SK-N-SH (cell line): ENCODE data around the gene MMS19. TPM values are rescaled to one million over a fixed set of nuclear protein-coding genes. Genes with fewer than 3 reads are reported as not detected.

Experiments
- CTCF ChIA-PET: fragments of 300-600, 350-600 bp; formaldehyde crosslinking; extraction: SDS; loops from one replicate; lab custom pipeline; 2021; lab: Yijun Ruan, JAX
- POLR2A ChIA-PET: fragments of 350-600 bp; sonication (Branson Sonifier 250); formaldehyde crosslinking; extraction: SDS; loops from one replicate; lab custom pipeline; 2020; ENCODE audit warnings: antibody characterized with exemption, inconsistent platforms; lab: Yijun Ruan, JAX
- DNase-seq: peaks from one replicate; pipeline ENCODE4 v3.0.0; 2012
- H2AFZ ChIP-seq: fragments of 200-600 bp; sonication (generic); 2 replicates; pipeline ENCODE4 v1.8.1; 2016; ENCODE audit warnings: antibody characterized with exemption, mild to moderate bottlenecking, low read depth
- H3F3A ChIP-seq: fragments of 200-600 bp; sonication (generic); replicated peaks from 2 replicates; pipeline ENCODE3; 2016; ENCODE audit warnings: antibody characterized with exemption, mild to moderate bottlenecking; ENCODE audit not compliant: insufficient read depth
- H3K27ac ChIP-seq, 2 experiments: fragments of 200-500 bp in 1 of 2; fragments of 200-600 bp in 1 of 2; sonication (Bioruptor generic) in 1 of 2; sonication (generic), shearing (Covaris generic) in 1 of 2; 2 replicates each; pipeline versions ENCODE4 v1.5.1 to v1.6.1; 2014 to 2016; ENCODE audit warnings: low read depth in 2 of 2, inconsistent platforms in 1 of 2, low read length in 1 of 2, mild to moderate bottlenecking in 1 of 2, mixed read lengths in 1 of 2
- H3K27me3 ChIP-seq: fragments of 200-600 bp; sonication (generic), shearing (Covaris generic); 2 replicates; pipeline ENCODE4 v1.6.1; 2016; ENCODE audit warnings: mixed run types; ENCODE audit not compliant: insufficient read depth
- H3K36me3 ChIP-seq, 2 experiments: fragments of 200-500 bp in 1 of 2; fragments of 200-600 bp in 1 of 2; sonication (Bioruptor generic) in 1 of 2; sonication (generic) in 1 of 2; replicated peaks in 1 of 2; 2 replicates each; pipeline versions ENCODE3 to v1.5.1; 2014 to 2016; ENCODE audit warnings: low read length in 1 of 2, mild to moderate bottlenecking in 1 of 2; ENCODE audit not compliant: insufficient read depth in 2 of 2, control insufficient read depth in 1 of 2
- H3K4me1 ChIP-seq, 2 experiments: fragments of 200-500 bp in 1 of 2; fragments of 200-600 bp in 1 of 2; sonication (Bioruptor generic) in 1 of 2; sonication (generic), shearing (Covaris generic) in 1 of 2; 2 replicates each; pipeline versions ENCODE4 v1.5.1 to v1.6.1; 2014 to 2016; ENCODE audit warnings: low read depth in 1 of 2, low read length in 1 of 2, mixed run types in 1 of 2; ENCODE audit not compliant: insufficient read depth in 2 of 2, control insufficient read depth in 1 of 2
- H3K4me2 ChIP-seq: fragments of 200-600 bp; sonication (generic), shearing (Covaris generic); 2 replicates; pipeline ENCODE4 v1.6.1; 2017; ENCODE audit warnings: mixed run types
- H3K4me3 ChIP-seq, 2 experiments: fragments of 200-500 bp in 1 of 2; fragments of 200-600 bp in 1 of 2; sonication (Bioruptor generic) in 1 of 2; sonication (generic), shearing (Covaris generic) in 1 of 2; 2 replicates each; pipeline versions ENCODE4 v1.5.1 to v1.8.1; 2014 to 2016; ENCODE audit warnings: low read depth in 2 of 2, inconsistent platforms in 1 of 2, low read length in 1 of 2, mild to moderate bottlenecking in 1 of 2, mixed read lengths in 1 of 2, moderate library complexity in 1 of 2
- H3K79me2 ChIP-seq: fragments of 200-600 bp; sonication (generic); 2 replicates; pipeline ENCODE4 v1.8.1; 2017; ENCODE audit warnings: mild to moderate bottlenecking; ENCODE audit not compliant: insufficient read depth
- H3K9ac ChIP-seq: fragments of 200-600 bp; sonication (generic); 2 replicates; pipeline ENCODE4 v1.6.1; 2017; ENCODE audit warnings: mixed run types
- H3K9me2 ChIP-seq: fragments of 200-600 bp; sonication (generic); 2 replicates; pipeline ENCODE4 v1.6.1; 2017; ENCODE audit warnings: mixed run types
- H3K9me3 ChIP-seq: fragments of 200-600 bp; sonication (generic); 2 replicates; pipeline ENCODE4 v1.6.1; 2017; ENCODE audit warnings: mixed run types, mild to moderate bottlenecking, moderate library complexity
- H4K20me1 ChIP-seq: fragments of 200-600 bp; sonication (generic); 2 replicates; pipeline ENCODE4 v1.6.1; 2017; ENCODE audit warnings: mild to moderate bottlenecking, mixed run types; ENCODE audit not compliant: insufficient read depth
- CHD2 ChIP-seq: fragments of 150-350 bp; IDR thresholded peaks from 2 replicates; pipeline ENCODE4 v1.6.1; 2018; ENCODE audit warnings: low read length; ENCODE audit not compliant: partially characterized antibody
- ELF1 ChIP-seq: IDR thresholded peaks from 2 replicates; pipeline ENCODE4 v1.4.0; 2012
- EP300 ChIP-seq, 2 experiments: IDR thresholded peaks; 2 replicates each; pipeline versions ENCODE4 v1.4.0 to v1.6.1; 2012; ENCODE audit warnings: borderline replicate concordance in 1 of 2, low read depth in 1 of 2, low read length in 1 of 2
- FOXJ3 ChIP-seq: sonication (generic); formaldehyde crosslinking; IDR thresholded peaks from 2 replicates; pipeline ENCODE4 v1.5.1; 2020; ENCODE audit warnings: mild to moderate bottlenecking, missing genetic modification reagents
- FOXM1 ChIP-seq: IDR thresholded peaks from 2 replicates; pipeline ENCODE4 v1.4.0; 2012; ENCODE audit warnings: low read depth, mild to moderate bottlenecking
- GABPA ChIP-seq: IDR thresholded peaks from 2 replicates; pipeline ENCODE4 v1.4.0; 2012; ENCODE audit warnings: low read depth, mild to moderate bottlenecking
- JUND ChIP-seq: IDR thresholded peaks from 2 replicates; pipeline ENCODE4 v1.4.0; 2012
- MEF2A ChIP-seq: IDR thresholded peaks from 2 replicates; pipeline ENCODE4 v1.4.0; 2012; ENCODE audit warnings: low read depth, borderline replicate concordance
- MXI1 ChIP-seq: IDR thresholded peaks from 2 replicates; pipeline ENCODE4 v1.6.1; 2012; ENCODE audit warnings: mild to moderate bottlenecking, low read depth, low read length, improper control_type of control experiment
- NRF1 ChIP-seq: IDR thresholded peaks from 2 replicates; pipeline ENCODE4 v1.6.1; 2012; ENCODE audit warnings: low read depth, mild to moderate bottlenecking, low read length
- SIN3A ChIP-seq: IDR thresholded peaks from 2 replicates; pipeline ENCODE4 v1.6.1; 2012; ENCODE audit warnings: low read depth, mild to moderate bottlenecking, low read length, moderate library complexity, borderline replicate concordance
- TAF1 ChIP-seq: IDR thresholded peaks from 2 replicates; pipeline ENCODE4 v1.6.1; 2012; ENCODE audit warnings: low read depth, mild to moderate bottlenecking, low read length, moderate library complexity, borderline replicate concordance
- WGBS: methylation state at CpG from one replicate; pipeline ENCODE4 v1.1.6; 2017; ENCODE audit warnings: low lambda C conversion rate; 5-methylcytosine and 5-hydroxymethylcytosine counted together
- polyA plus RNA-seq, 3 experiments: library from polyadenylated mRNA; depleted of rRNA; stranded (reverse); fragments of >200 nt; gene quantifications; 2 replicates each; pipeline ENCODE4 v1.2.3, GENCODE V29; 2012
- TF ChIP-seq, protein P1 (sequence below): fragments of 150-350 bp; IDR thresholded peaks from 2 replicates; pipeline ENCODE4 v1.6.1; 2016; ENCODE audit warnings: mild to moderate bottlenecking, low read depth, low read length
- TF ChIP-seq, protein P2 (sequence below): IDR thresholded peaks from 2 replicates; pipeline ENCODE4 v1.4.0; 2012; ENCODE audit warnings: low read depth, borderline replicate concordance

The MMS19 gene
- polyA plus RNA-seq, 1 of the 3 experiments (the other 2 are of a cell fraction) = 56.9 TPM

GRCh38 chr10:97452352-97452751, 45.9 kb downstream of the MMS19 start:
- H3K79me2 ChIP-seq = peaks cover 78% of the 10 kb centered on the region
- no peaks in the 10 kb centered on the region for H3K9me3 ChIP-seq
- no peak overlapping the region for H3K9ac ChIP-seq
- H3K4me3 ChIP-seq = no peak overlapping the region
- TF ChIP-seq JUND = no peak
- no peak for TF ChIP-seq EP300 (IDR thresholded peaks at IDR 0.05; ENCODE audit: borderline replicate concordance in 1 of 2, low read depth in 1 of 2, low read length in 1 of 2)
- no peak for TF ChIP-seq NRF1
- no peak for TF ChIP-seq FOXJ3 (CRISPR knock-in tag)
- H3K27me3 ChIP-seq = no peaks in the 10 kb centered on the region
- no peak for DNase-seq
- peaks cover 0 to 2% of the 10 kb centered on the region in 2 experiments; a peak in 1 of 4 replicates for H3K4me1 ChIP-seq
- POLR2A ChIA-PET = interaction anchor here (1.1 kb wide), 1 partner anchor 98 kb away, joined by 3 read pairs; no protein-coding TSS in a partner anchor
- H3K36me3 ChIP-seq = peaks cover 35 to 60% of the 10 kb centered on the region in 2 experiments
- peaks cover 5% of the 10 kb centered on the region for H3F3A ChIP-seq
- no peak overlapping the region for H2AFZ ChIP-seq
- WGBS = 94% methylated on average over 6 of the region's 6 CpGs
- H3K27ac ChIP-seq = no peak overlapping the region
- no peak overlapping the region for H3K4me2 ChIP-seq
- no peaks in the 10 kb centered on the region for H3K9me2 ChIP-seq
- H4K20me1 ChIP-seq = peaks cover 12% of the 10 kb centered on the region; the same call in 1 of the 2 replicates
- CTCF ChIA-PET = interaction anchor here (1.2 to 2.9 kb wide), 4 partner anchors 10 to 101 kb away, joined by 3 to 16 read pairs (median 7); no protein-coding TSS in a partner anchor

- H3K9me2 ChIP-seq = no peaks in the 10 kb centered on the region
- POLR2A ChIA-PET = no interaction called here
- no peaks in the 10 kb centered on the region for H3K27me3 ChIP-seq
- CTCF ChIA-PET = interaction anchor here (1.1 to 2.9 kb wide), 2 partner anchors 13 to 17 kb away, joined by 3 to 16 read pairs; no protein-coding TSS in a partner anchor
- no peaks in the 10 kb centered on the region for H3K9me3 ChIP-seq
- H4K20me1 ChIP-seq = peaks cover 12% of the 10 kb centered on the region; the same call in 1 of the 2 replicates
- H3K9ac ChIP-seq = no peak overlapping the region
- H3K27ac ChIP-seq = no peak overlapping the region
- WGBS = over 99% methylated on average over 12 of the region's 17 CpGs
- DNase-seq = no peak
- no peak overlapping the region for H3K4me3 ChIP-seq
- peaks cover 0 to 6% of the 10 kb centered on the region in 2 experiments; a peak in 1 of 4 replicates for H3K4me1 ChIP-seq
- peaks cover 85% of the 10 kb centered on the region for H3K79me2 ChIP-seq
- no peak overlapping the region for H3K4me2 ChIP-seq
- H3F3A ChIP-seq = peaks cover 5% of the 10 kb centered on the region
- H2AFZ ChIP-seq = no peak overlapping the region
- no peak for TF ChIP-seq NRF1
- no peak for TF ChIP-seq GABPA
- TF ChIP-seq FOXM1 = no peak
- no peak for TF ChIP-seq SIN3A
- TF ChIP-seq MEF2A = no peak
- TF ChIP-seq TAF1 = no peak
- no peak for TF ChIP-seq MXI1
- no peak for TF ChIP-seq JUND
- no peak for TF ChIP-seq CHD2
- TF ChIP-seq, protein P1, sequence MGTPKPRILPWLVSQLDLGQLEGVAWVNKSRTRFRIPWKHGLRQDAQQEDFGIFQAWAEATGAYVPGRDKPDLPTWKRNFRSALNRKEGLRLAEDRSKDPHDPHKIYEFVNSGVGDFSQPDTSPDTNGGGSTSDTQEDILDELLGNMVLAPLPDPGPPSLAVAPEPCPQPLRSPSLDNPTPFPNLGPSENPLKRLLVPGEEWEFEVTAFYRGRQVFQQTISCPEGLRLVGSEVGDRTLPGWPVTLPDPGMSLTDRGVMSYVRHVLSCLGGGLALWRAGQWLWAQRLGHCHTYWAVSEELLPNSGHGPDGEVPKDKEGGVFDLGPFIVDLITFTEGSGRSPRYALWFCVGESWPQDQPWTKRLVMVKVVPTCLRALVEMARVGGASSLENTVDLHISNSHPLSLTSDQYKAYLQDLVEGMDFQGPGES = no peak
- TF ChIP-seq, protein P2, sequence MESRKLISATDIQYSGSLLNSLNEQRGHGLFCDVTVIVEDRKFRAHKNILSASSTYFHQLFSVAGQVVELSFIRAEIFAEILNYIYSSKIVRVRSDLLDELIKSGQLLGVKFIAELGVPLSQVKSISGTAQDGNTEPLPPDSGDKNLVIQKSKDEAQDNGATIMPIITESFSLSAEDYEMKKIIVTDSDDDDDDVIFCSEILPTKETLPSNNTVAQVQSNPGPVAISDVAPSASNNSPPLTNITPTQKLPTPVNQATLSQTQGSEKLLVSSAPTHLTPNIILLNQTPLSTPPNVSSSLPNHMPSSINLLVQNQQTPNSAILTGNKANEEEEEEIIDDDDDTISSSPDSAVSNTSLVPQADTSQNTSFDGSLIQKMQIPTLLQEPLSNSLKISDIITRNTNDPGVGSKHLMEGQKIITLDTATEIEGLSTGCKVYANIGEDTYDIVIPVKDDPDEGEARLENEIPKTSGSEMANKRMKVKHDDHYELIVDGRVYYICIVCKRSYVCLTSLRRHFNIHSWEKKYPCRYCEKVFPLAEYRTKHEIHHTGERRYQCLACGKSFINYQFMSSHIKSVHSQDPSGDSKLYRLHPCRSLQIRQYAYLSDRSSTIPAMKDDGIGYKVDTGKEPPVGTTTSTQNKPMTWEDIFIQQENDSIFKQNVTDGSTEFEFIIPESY = no peak
- TF ChIP-seq ELF1 = no peak
- H3K36me3 ChIP-seq = peaks cover 27 to 53% of the 10 kb centered on the region in 2 experiments
Measured at GRCh38 chr10:97451605-97452004, 46.6 kb downstream of the MMS19 start.
